ENCODE results near the gene DUSP15.

DUSP15 gene

DNA sequence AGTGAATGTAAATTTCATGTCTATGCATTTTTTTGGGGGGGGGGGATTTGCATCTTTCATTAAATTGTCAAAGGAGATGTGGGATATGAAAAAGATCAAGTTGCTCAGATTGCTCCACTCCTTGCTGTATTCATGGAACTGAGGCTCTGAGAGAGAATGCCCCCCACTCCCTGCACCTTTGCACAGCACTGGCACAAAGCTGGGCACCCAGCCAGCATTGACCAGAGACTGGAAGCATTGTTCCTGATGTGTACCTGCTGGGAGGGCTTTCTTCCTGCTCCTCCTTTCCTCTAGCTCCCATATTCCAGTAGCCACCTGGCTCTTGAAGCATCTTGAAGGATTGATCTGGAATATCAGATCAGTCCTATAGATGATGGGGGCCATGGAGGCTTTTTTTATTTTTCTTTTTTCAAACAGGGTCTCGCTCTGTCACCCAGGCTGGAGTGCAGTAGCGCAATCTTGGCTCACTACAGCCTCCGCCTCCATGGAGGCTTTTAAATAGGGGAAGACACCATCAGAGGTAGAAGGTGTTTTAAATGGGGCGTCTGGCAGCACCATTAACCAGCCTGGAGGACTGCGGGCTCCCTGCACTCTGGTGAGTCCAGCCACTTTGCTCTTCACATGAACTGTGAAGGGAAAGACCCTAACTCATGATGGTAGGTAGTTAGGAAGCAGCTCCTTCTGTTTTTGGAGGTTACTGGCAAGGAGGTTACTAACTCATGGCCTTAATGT, 10.9 kb downstream of the DUSP15 start:
- no peak for DNase-seq

DNA sequence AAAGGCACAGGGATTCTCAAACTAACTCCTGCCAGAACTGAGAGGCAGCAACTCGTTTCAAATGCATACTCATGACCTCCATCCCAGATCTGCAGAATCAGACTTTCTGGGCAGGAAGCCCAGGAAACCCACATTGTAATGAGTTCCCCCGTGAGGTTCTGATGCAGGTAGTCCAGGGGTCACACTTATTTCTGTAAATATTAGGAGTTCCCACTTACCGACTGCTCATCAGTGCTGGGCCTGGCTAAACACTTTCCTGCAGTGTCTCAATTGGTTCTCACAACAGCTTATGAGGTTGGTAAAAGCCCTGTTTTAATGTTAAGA, 11.6 kb downstream of the DUSP15 start:
- no peak for DNase-seq

GRCh38 chr20:31857861-31858759, 12.2 kb downstream of the DUSP15 start:
- no peak for DNase-seq

DNA sequence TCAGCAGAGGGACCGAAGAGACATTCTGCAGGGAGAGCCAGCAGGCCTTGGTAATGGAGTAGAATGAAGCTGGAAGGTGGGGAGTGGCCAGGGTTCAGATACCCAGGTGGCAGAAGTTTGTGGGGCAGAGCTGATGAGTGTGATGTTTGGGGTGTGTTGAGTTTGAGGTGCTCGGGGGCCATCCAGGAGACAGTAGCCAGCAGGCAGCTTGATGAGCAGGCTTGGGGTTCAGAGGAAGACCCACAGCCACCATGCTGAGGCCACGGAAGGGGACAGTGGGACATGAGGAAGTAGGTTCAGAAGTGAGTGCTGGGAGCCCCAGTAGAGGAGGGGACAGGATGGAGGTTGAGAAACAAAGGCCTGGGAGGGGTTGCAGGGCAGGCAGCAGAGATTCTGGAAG, 13.8 kb downstream of the DUSP15 start:
- no peak for DNase-seq

DNA sequence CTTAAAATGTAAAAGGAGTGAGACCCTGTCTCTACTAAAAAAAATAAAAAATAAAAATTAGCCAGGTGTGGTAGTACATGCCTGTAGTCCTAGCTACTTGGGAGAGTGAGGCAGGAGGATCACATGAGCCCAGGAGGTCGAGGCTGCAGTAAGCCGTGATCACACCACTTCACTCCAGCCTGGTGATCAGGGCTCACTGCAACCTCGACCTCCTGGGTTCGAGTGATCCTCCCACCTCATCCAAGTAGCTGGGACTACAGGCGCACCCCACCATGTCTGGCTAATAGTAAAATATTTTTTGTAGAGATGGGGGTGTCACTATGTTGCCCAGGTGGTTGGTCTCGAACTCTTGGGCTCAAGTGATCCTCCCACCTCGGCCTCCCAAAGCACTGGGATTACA, 16.8 kb downstream of the DUSP15 start:
- no peak for DNase-seq

DNA sequence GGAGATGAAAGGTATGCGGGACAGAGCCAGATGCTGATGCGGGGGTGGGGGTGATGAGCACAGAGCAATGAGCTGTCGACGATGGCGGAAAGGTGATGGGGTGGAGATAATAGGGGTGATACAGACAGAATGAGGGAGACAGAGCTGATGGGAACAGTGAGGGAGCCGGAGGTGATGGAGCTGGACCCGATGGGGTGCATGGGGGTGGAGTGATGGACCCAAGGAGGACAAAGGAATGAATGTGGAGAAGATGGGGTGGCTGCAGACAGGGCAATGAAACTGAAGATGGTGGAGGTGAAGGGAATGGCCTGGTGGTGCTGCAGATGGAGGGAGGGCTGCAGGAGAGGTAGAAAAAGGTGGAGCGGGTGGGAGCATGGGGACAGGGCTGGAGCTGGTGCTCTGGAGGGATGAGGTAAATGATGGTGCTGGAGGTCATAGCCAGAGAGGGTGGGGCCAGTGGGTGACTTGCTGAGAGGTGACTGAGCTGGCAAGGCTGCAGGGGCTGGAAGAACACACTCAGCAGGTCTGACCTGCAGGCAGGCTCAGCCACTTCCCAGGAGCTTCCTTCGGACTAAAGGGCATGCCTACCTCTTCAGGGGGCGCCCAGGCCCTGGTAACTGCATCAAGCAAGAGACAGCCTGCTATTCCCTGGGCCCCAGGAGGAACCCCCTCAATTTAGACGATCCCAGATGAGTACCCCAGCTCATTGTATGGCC, 18.9 kb downstream of the DUSP15 start:
- no peak for DNase-seq

GRCh38 chr20:31849306-31849930, 20.9 kb downstream of the DUSP15 start:
- no peak for DNase-seq

DNA sequence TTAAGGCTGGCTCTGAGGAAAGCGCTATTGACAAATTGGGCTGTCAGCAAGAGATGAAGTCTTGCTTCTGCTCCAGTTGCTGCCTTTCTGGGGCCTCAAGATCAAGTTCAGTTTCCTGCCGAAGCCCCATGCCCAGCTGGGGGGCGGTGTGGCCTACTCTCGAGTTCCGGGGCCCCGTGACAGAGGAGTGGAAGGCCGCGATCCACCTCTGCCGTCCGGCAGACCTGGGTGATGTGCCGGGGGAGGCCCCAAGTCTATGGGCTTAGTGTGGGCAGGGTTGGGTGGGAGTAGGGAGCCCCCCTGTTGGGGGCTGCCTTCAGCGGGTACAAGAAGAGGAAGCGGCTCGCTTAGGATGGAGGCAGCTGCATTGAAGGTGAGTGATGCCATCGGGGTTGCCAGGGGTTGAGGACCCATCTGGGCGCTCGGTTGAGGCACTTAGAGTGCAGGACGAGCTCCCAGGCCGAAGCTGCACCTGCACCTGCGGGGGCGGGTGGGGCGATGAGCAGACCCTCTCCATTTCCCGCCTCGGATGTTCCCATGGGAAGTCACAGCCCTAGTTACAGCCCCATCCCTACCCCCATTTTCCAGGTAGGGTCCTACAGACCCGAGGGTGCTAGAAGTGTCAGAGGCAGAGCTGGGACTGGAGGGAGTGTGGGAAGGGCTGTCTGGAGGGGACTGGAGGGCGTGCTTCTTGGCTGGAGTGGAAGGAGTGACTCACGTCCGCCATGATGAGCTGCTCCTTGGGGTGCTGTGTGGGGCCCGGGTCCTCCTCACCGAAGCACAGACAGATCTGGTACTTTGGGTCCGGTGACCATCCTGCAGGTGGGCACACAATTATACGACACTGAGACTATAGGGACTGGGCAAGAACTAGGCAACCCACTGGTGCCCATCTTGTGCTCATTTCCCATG, 22.0 kb downstream of the DUSP15 start:
- DNase-seq = no peak

DNA sequence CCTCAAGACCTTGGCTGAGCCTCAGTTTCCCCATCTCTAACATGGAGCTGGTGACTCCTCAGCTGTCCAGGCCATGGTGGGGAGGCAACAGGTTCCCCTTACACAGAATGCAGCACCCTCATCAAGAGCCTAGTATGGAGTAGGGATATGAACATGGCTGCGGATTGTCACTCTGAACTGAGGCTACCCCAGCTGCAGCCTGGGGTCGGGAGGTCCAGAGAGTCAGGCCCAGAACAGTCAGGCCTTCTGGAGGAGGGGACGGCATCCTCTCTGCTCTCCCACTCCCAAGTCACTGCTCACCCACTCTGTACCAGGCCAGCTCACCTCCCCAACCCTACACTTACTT, 23.6 kb downstream of the DUSP15 start:
- DNase-seq = no peak

DNA sequence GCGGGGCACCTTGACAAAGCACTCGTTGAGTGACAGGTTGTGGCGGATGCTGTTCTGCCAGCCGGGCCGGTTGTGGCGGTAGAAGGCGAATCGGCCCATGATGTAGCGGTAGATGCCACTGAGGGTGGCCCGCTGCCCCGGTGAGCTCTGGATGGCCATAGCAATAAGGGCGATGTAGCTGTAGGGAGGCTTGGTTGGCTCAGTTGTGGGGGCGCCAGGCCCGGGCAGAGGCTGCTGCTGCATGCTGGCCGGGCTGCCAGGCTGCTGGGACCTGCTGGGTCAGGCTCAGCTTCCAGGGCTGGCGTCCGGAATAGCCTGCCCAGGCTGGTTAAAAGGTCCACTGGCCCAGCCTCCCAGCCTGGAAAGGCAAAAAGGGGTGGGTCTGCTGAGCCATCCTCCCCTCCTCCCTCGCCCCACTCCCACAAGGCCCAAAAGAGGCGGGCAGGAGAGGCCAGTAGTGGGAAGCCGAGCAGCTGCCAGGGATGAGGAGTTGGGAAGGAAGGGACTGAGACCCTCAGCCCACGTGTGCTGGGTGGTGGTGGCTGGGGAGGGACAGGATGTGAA, 24.9 kb downstream of the DUSP15 start, which contains the start of gene FOXS1:
TSS of gene FOXS1 (minus strand) at position 305 of the 564 bp plus-strand sequence. CDS start at position 243, 62 bp downstream.
- DNase-seq = no peak

DNA sequence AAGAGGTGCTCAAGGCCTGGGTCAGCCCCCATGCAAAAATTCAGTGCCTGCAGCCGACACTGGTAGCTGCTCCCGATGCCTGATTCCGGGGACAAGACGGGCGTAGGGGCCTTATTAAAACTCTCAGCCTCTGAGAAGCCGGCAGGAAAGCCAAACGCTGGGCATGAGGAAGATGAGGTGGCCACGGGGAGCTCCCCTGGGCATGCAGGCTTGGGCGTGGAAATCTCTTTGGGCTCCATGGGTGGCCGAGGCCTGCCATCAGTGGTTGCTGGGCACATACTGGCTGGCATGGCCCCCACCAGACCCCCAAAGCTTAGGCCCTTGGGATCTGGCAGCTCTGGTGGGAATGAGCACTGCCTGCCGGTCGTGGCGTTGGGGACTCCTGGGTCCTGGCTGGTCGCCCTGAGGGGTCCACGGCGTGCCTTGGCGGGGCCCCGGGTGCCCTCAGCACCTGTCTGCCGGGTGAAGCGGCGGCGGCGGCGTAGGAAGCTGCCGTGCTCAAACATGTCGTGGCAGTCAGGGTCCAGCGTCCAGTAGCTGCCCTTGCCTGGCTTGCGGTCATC, 25.5 kb downstream of the DUSP15 start:
- no peak for DNase-seq

- no peak for DNase-seq
Observed at GRCh38 chr20:31843881-31844280, 26.4 kb downstream of the DUSP15 start.

DNA sequence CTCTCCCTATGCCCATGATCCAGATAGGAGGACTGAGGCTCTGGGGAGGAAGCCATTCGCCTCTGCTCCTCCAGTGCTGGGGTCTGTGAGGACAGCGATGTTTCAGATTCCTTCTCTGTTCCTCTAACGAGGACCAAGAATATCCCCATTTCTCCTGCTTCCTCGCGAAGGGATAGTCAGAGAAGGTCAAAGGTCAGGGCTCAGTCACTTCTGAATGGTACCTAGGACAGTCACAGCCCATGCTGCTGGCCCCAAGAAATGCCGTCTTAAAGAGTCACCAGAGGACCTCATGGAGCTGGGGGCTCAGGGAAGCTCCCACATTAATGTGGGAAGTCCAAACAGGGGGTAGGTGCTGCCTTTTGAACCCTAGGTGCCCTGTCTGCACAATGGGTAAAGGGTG, 27.0 kb downstream of the DUSP15 start:
- DNase-seq = no peak

- no peak for DNase-seq
Observed at GRCh38 chr20:31842471-31843157, 27.7 kb downstream of the DUSP15 start.

GRCh38 chr20:31841928-31842327, 28.4 kb downstream of the DUSP15 start:
- no peak for DNase-seq

- DNase-seq = no peak
Observed at GRCh38 chr20:31840906-31841816, 29.2 kb downstream of the DUSP15 start.

DNA sequence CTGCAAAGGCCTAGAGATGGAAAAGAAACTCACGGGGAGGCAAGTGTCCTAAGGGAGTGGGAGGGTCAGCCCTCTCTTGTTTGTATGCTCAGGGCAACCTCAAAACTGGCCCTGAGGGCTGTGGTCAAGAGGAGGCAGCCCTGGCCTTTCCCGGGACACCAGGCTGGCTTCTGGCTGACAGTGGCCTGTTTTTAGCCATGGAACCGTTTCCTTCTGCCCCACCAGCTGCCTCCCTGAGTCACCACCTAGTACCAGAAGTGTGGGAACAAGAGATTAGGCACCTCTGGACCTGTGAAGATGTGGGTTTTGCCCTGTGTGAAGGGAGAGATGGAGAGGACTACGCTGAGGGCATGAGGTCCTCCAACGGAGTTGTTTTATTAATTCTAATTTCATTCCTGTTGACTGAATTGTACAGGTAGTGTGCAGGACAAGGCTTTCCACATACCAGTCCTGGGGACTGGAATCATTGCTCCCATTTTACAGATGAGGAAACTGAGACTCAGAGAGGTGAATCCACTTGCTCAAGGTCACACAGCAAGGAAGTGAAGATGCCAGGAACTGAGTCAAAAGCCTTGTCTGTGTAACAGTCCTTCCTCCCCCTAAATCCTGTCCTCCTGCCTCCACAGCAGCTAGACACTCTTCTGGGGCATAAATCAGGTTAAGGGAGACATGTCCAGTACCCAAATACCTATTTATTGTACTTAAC, 30.4 kb downstream of the DUSP15 start:
- DNase-seq = no peak

DNA sequence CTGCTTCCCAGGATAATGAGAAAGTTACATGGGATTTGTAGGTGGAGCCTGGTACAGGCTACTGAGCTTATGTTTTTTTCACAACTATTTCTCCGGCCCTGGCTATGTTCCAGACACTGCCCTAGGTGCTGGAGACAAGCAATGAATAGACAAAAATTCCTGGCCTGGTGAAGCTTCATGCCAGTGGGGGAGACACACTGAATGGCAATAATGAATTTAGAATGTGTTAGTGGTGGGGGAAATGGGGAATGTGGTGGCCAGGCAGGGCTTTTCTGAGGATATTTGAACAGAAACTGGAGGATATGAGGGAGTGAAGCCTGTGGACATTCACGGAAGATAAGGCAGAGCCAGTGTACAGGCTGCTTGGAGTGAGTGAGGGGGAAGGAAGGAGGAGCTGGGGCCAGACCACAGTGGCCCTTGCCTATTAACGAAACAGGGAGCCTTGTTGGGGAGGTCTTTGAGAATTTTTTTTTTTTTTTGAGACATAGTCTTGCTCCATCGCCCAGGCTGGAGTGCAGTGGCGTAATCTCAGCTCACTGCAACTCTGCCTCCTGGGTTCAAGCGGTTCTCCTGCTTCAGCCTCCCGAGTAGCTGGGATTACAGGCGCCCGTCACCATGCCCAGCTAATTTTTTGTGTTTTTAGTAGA, 31.6 kb downstream of the DUSP15 start:
- no peak for DNase-seq
